HG03108 (cell line): ENCODE data around the gene KIF23.
"Not testable (repeated sequence)": the region's sequence is repeated elsewhere in the genome, so short reads cannot be mapped to it uniquely, and the experiment has no call there.

Experiments
- ATAC-seq: cut with Tn5 transposase; IDR thresholded peaks from one replicate; pipeline ENCODE4 v1.9.1; 2021; ENCODE audit warnings: moderate library complexity; ENCODE audit not compliant: unreplicated experiment

Gene KIF23

DNA sequence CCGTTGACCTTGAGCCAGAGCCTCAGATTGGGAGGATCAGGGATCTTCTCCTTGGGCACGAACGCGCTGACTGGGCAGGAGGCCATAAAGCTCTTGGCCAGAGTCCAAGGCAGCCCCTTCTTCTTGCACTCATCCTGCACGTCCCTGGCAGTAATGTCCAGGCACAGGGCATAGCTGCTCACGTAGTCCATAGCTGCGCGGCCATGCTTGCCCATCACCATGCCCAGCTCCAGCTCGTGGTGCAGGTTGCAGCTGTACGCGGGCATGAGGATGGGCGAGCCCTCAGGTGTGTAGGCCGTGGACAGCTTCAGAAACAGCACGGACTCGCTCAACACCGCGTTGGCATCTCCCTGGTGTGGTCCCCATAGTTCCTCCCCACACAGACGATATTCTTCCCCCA, 20.5 kb downstream of the KIF23 start:
- ATAC-seq: no peak

- ATAC-seq: no peak
Observed at GRCh38 chr15:69435985-69436384, 21.8 kb downstream of the KIF23 start.

DNA sequence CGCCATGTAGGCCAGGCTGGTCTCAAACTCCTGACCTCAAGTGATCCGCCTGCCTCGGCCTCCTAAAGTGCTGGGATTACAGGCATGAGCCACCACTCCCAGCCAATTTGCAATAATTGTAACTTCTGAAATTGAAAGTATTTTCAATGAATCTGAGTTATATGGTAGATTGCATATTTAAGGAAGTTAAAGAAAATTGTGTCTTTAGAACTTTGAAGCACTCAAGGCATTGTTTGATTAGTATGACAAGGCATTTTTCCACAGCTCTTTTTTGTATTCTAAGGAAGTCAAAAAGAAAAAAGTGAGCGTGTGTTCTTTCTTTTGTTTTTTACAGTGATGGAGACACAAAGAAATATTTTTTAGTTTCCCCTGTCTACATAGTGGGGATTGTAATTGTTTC, 22.8 kb downstream of the KIF23 start:
- no peak for ATAC-seq

- no peak for ATAC-seq
Observed at GRCh38 chr15:69439623-69440022, 25.5 kb downstream of the KIF23 start.

DNA sequence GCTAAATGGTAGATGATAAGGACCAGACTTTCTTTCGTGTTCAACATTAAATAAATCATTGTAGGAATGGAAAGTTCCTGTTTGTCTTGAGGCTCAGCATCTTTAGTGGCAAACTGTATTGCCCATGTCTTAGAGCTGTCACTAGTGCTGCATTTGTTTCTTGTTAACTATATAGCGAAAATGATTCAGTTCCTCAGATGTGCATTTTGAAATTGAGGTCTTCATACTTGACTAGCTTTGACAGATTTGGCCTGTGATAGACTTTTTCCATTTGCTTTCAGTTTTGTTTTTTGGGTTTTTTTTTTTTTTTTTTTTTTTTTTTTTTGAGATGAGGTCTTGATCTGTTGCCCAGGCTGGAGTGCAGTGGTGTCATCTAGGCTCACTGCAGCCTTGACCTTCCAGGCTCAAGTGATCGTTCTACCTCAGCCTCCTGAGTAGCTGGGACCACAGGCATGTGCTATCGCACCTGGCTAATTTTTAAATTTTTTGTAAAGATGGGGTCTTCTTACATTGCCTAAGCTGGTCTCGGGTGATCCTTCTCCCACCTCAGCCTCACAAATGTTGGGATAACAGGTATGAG, 29.0 kb downstream of the KIF23 start:
- ATAC-seq: peak; percentile 54

DNA sequence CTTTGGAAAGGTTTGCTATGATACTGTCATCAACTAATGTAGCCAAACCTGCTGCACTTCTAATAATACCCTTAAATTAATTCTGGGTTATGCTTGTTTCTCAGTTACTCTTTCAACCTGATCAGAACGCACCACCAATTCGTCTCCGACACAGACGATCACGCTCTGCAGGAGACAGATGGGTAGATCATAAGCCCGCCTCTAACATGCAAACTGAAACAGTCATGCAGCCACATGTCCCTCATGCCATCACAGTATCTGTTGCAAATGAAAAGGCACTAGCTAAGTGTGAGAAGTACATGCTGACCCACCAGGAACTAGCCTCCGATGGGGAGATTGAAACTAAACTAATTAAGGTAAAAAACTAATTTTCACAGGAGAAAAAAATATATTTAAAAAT, 30.5 kb downstream of the KIF23 start:
- ATAC-seq: no peak

DNA sequence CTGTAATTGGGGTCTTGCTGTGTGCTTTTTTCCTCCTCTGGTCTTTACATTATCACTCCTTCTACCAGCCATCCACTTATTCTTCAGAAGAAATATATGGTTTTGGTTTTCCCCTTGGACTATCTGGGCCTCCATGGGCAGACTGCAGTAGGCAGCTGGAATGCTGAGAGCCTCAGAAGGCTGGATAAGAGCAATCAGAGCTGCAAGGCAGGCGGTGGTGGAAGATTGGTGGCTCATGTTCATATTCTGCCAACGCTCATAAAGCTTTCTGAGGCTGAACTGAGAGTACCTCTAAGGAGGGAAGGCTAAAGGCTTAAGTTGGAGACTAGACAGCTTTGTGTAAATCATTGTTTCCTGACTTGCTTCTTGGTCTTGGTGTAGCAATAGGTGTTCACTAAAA, 32.8 kb downstream of the KIF23 start:
- no peak for ATAC-seq

DNA sequence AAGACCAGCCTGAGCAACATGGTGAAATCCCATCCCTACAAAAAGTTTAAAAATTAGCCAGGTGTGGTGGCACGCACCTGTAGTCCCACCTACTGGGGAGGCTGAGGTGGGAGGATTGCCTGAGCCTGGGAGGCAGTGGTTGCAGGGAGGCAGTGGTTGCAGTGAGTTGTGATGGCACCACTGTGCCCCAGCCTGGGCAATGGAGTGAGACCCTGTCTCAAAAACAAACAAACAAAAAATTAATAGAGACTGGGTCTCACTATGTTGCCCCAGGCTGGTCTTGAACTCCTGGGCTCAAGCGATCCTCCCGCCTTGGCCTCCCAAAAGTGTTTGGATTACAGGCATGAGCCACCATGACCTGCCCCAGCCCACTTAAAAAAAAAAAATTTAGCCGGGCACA, 36.1 kb downstream of the KIF23 start:
- not testable (repeated sequence) for ATAC-seq

- no peak for ATAC-seq
Observed at GRCh38 chr15:69450968-69451695, 37.0 kb downstream of the KIF23 start.

DNA sequence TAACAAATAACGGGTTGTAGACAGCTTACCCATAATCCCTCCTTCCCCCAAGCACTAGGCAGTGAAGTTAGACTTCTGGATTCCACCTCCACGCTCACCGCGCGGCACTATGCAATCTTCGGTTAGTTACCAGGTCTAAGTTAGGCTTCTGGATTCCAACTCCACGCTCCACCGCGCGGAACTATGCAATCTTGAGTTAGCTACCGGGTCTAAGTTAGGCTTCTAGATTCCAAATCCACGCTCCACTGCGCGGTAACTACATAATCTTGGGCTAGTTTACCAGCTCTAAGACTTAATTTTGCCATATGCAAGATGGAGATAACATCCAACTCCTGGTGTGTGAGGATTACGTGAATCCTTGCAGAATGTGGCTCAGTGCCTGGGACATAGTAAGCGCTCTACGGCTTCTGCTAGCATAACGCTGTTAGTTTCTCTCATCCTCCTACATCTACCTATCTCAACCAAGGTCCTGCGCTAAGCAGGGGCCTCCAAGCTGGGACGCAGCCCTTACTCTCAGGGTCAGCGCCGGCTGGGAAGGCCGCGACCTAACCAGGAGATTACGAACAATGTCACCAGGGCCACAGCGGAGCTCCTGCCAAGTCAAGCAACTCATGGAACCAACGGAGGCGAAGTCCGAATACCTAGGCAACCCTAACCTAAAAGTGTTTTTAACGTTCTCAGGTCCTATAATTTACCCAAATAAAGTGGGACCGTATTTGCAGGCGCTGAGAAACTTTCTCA, 38.0 kb downstream of the KIF23 start:
- ATAC-seq: peak; percentile 21

DNA sequence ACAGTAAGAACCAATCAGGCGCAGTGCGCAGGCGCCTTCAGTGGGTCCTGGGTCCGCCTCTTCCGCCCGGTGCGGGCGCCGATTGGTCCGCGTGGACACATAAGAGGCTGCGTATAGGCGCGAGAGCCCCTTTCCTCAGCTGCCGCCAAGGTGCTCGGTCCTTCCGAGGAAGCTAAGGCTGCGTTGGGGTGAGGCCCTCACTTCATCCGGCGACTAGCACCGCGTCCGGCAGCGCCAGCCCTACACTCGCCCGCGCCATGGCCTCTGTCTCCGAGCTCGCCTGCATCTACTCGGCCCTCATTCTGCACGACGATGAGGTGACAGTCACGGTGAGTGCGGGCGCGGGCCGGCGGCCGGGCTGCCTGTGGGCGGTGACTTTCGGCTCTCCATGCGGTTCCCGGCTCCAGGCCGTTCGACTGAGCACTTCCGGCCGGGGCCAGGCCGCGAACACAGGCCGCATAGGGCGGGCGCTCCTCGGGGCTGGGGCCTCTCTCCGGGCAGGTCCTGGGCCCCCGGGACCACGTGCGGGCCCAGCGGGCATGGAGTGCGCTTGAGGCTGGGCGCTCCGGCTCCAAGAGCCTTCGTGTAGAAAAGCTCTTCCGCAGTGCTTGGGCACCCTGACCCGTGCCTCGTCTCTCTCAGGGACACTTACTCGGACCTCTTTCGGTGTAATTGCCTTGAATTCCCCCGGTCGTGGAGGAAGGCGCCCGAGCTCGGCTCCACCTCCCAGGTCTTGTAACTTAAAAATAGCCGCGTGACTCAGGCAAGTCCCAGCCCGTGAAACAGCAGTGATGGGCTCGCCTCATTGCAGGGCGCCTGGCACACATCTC, 38.8 kb downstream of the KIF23 start, which contains the start of gene RPLP1:
TSS of gene RPLP1 (plus strand) at position 127 of the 830 bp plus-strand sequence. CDS start at position 258, 131 bp downstream.
- ATAC-seq: peak; percentile 83

DNA sequence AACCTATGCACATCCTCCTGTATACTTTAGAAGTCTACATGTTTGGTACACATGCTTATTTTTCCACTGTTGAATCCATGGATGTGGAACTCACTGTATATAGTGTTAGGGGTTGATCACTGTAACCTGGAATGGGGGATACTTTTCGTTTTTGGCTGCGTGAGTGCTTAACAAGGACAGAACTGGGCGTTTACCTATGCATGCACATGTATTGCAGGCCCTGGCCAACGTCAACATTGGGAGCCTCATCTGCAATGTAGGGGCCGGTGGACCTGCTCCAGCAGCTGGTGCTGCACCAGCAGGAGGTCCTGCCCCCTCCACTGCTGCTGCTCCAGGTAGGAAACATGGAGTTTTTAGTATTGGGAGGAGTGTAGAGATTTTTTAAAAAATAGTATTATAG, 40.8 kb downstream of the KIF23 start:
- ATAC-seq: no peak

- no peak for ATAC-seq
Observed at GRCh38 chr15:69456208-69457166, 42.3 kb downstream of the KIF23 start.

DNA sequence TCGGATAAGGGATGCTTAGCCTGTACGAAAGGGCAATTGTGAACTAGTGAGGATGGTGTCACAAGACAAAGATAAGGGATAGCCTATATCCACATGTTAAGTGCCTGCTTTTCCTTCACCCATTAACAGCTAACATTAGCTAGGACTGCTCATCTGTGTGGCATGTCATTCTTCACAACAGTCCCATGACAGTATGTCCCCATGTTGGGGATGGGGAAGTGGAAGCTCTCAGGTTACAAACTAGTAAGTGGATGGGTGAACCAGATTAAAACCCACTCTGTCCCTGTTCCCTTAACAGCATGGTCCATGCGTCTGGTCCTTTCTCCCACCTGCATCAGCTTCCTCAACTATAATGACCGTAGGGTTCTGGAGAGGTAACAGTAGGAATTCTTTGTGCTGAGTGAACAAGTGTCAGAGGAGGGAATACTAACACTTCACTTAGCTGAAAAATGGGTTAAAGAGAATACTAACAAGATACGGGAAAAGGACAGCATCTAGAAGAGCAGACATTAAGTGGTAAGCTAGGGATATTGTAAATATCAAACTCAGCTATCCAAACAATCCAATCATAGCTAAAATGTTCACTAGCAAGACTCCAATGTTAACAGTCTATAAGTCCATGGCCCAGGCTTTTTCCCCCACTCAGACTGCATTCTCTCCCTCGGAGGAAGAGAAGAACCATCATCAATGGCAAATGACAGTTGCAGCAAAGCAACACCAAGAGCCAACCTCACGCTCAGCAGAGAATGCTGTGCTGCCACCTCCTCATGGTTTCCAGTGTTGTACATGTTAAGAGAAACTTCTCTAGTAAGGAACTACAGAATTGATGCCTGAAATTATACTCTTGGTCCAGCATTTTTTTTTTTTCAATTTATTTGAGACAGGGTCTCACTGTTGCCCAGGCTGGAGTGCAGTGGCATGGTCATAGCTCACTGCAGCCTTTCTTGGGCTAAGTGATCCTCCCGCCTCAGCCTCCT, 43.4 kb downstream of the KIF23 start:
- no peak for ATAC-seq

DNA sequence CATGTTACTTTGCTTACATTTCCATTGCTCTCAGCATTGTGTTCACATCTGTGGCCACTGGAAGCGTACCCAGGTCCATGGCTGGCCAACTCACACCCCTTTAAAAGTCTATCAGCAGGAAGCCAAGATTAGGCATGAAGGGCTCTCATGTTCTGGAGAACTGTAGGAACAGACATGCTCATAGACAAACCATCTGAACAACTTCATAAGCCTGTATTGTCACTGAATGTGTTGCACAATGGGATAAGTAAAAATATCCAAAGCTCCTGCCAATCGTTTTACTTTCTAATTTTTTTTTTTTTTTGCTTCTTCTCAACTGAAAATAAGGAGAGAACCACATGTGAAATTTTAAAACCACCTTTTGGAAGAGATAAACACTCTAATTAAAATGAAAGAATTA, 44.9 kb downstream of the KIF23 start:
- no peak for ATAC-seq

- no peak for ATAC-seq
Observed at GRCh38 chr15:69460481-69460880, 46.3 kb downstream of the KIF23 start.

DNA sequence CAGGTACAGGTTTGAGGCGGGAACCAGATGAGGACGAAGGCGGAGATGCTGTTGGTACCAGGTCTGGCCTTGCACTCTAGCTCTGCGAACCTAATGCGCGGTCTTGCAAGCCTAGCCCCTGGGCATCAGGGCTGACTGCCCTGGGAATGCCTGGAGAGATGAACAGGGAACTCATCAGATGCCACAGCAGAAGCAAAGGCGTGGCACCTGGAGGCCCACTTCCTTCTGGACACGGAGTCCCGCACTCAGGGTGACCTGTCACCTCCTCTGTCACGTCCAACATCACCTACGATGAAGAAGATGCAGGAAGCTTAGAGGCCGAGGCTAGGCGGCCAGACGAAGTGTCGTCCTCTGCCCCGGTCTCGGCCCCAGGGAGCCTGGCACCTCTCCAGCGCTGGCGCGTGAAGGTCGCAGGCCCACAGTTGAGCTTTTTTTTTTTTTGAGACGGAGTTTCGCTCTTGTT, 47.9 kb downstream of the KIF23 start:
- no peak for ATAC-seq

GRCh38 chr15:69462493-69463181, 48.5 kb downstream of the KIF23 start:
- peak; percentile 83 for ATAC-seq
